Right ventricle myocardium inferior (tissue), 1 donor: ENCODE data around the gene CIDEA. TPM values are rescaled to one million over a fixed set of nuclear protein-coding genes. Genes with fewer than 3 reads are reported as not detected.

Experiments used
- ATAC-seq: fragments of 200-7000 bp; cut with Tn5 transposase; one replicate; pipeline ENCODE4 v1.9.1; 2020; ENCODE audit warnings: mild to moderate bottlenecking, moderate library complexity
- DNase-seq: peaks from one replicate; pipeline ENCODE4 v3.0.0; 2021; ENCODE audit errors: missing footprints
- intact Hi-C: fragments of 100-400 bp; cut with DNase I; formaldehyde crosslinking; loops from one replicate; pipeline ENCODE4 v1.11.0; 2022
- total RNA-seq: library from RNA; stranded (reverse); fragmentation: NEBNext Ultra II Directional; extraction: Animal tissue kit (Norgen Biotek cat#: 25700); gene quantifications from one replicate; pipeline ENCODE4 v1.2.1, GENCODE V29; 2021
- donor health status: DM: no; HTN: yes; CAD: no; lungs with severe emphysema.

Gene CIDEA
- total RNA-seq, 1 donor from 2014 or later, result 1.7 TPM

DNA sequence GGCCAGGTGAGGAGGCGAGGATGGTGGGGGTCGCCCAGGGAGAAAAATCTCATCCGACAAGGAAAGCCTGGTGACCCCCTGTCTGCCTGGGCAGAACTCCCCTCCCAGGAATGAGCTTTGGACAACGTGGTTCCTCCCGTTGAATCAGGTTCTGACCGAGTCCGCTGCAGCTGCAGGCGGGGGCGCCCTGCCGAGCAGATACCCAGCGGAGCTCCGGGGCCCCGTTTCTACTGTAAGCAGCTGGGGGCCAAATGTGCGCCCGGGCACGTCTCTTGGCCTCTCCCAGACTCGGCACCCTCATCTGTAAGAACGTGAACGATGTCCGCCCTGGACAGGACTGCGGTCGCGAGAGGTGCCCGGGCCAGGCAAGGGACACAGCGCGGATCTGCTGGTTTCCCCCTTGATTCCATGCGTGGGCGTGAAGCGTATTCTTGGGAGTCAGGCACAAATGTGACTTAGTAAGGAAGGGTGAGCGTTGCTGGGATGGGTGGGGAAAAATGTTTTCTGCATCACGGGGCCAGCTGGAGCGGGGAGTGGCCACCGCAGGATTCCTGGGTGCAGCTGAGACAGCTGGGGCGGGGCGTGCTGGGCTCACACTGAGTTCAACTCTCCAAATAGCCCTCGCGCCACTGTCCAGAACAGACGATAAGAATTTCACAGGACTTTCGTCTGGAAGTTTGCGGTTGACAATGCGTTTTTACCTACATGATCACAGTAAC lies 33.7 kb downstream of the CIDEA start:
- intact Hi-C loops, result no loop called here
- ATAC-seq (peak; percentile 92), DNase-seq (peak; percentile 90)

GRCh38 chr18:12288403-12288755 lies 34.2 kb downstream of the CIDEA start:
- DNase-seq (no peak), ATAC-seq (peak; percentile 6)
- intact Hi-C loops, result no loop called here

DNA sequence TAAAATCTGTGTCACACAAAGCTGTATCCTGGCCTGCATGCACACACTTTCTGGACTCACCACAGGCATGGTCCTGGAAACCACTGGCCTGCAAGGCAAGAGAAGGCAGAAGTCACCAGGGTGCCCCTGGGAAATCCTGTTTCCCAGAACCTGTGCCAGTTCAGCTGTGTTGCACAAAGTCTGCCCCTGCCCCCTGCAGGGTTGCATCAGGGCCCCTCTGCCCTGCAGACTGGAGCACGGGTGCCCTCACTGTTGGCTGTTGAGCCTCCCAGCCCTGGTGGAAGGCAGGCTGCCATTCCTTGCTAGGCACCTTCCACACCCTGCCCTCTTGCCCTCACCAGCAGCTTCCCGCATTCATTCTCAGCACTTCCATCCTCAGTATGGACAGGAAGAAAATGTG lies 35.9 kb downstream of the CIDEA start:
- DNase-seq, result no peak
- no peak for ATAC-seq
- intact Hi-C loops, result no loop called here

DNA sequence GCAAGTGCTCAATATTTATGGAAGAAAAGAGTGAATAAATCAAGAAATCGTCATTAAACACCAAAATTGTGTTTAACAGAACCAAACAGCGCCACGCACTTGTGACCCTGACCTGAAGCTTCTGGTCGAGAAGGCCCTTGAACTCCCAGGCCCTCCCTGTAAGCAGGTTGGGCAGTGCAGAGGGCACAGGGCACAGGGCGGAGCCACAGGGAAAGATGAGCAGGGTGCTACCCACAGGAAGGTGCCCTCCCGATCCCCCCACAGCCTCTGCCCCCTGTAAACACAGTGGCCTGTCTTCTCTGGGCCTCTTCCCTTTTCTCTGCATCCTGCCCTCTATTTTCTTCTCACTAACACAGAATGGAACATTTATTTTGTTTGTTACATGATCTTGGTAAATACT lies 37.0 kb downstream of the CIDEA start:
- intact Hi-C loops, result no loop called here
- DNase-seq (no peak), ATAC-seq (no peak)

DNA sequence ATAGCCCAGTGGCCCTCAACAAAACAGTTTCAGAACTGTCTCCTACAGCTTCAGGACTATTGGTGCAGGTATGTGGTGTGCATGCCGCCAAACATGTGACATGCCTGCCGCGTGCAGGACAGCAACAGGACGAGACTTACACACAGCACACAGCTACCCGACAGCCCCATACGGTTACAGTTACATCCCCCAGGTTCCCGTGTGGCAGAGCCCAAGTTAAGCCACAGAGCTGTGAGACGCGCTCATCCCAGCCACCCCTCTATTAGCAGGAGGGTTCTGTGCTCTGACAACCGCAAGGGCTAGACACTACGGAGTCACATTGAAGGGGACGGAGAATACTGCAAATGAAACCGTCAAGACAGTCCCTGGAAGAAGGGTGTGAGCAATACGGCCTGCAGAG lies 37.5 kb downstream of the CIDEA start:
- ATAC-seq, result no peak
- no peak for DNase-seq
- intact Hi-C loops, result no loop called here

DNA sequence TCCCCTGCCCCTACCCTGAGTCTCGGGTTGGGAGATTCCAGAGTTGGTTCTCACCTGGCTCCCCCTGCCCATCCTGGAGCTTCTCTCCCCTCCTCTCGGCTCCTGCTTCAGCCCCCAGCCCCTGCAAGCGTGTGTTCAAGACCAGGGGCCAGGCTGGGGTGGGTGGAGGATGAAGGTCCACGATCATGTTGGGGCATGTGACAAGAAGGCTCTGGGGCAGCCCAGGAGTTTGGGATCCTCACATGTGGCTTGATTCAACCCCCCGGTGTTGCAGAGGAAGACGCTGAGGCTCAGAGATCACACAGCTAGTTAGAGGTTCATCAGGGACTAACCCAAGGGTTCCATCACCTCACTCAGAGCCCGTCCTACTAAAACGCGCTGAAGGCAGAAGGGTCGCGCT lies 39.7 kb downstream of the CIDEA start:
- no peak for ATAC-seq
- intact Hi-C loops, result no loop called here
- peak; percentile 53 for DNase-seq

DNA sequence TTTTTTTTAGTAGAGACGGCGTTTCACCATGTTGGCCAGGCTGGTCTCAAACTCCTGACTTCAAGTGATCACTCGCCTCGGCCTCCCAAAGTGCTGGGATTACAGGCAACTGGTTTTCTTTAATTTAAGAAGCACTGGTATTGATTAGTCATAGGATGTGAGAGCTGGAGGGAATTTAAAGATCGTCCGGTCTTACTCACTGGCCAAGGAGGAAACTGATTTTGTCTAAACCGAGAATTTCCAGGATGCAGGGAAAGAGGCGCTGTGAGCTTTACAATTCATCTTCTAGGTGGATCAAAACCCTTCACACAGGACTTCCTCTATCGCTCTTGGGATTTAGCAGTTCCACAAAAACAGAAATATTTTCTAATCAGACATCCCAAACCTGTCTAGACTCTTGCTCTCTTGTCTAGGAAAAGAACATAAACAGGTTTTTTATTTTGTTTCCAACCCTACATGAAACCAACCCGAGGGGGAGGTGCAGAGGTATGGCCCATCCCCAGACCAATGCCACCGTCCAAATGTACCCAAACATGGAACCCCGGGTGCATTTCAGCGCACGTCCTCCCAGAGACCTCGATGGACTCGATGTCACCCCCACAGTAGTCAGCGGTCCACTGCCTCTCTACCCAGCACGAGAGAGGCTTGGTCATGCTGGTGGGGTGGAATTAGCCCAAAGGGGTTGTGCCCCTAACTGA lies 41.4 kb downstream of the CIDEA start:
- DNase-seq (peak; percentile 52), ATAC-seq (peak; percentile 16)
- intact Hi-C loops, result no loop called here

DNA sequence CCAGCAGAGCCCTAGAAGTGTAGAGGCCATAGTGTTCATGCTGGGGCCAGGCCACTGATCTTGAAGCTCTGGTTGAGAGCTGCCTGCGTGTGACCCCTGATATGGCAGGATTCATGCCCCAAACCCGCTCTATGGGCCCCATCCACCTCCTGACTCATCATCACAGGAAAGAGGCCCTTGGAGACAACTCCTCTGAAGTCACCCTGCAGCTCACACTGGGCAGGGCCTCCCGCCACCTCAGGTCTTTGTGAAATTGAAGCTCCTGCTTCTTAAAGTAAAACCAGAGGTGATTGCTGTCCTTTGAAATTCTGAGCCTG lies 41.9 kb downstream of the CIDEA start:
- DNase-seq (no peak), ATAC-seq (peak; percentile 5)
- intact Hi-C loops, result no loop called here

DNA sequence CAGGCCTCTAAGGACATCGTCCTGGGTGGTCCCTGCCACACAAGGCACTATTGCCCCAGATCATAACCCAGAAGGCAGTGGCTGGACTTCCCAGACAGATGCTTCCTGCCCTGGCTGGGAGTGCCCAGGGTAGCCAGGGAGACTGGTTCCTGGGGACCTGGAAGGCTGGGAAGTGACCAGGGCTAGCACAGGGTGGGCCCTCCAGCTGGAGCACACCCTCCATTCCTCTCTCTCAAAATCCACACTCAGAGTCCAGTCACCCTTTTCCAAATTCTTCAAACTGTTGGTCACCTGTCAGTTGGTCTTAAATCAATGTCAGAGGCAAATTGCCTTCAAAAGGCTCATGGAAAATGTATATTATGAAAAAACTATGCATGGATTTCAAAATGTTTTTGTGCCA lies 42.3 kb downstream of the CIDEA start:
- intact Hi-C loops, result no loop called here
- ATAC-seq (no peak), DNase-seq (no peak)

GRCh38 chr18:12299862-12300261 lies 45.7 kb downstream of the CIDEA start:
- DNase-seq (no peak), ATAC-seq (no peak)
- intact Hi-C loops, result no loop called here

GRCh38 chr18:12301263-12302005 lies 47.3 kb downstream of the CIDEA start:
- ATAC-seq, result no peak
- intact Hi-C loops, result no loop called here
- DNase-seq, result no peak

DNA sequence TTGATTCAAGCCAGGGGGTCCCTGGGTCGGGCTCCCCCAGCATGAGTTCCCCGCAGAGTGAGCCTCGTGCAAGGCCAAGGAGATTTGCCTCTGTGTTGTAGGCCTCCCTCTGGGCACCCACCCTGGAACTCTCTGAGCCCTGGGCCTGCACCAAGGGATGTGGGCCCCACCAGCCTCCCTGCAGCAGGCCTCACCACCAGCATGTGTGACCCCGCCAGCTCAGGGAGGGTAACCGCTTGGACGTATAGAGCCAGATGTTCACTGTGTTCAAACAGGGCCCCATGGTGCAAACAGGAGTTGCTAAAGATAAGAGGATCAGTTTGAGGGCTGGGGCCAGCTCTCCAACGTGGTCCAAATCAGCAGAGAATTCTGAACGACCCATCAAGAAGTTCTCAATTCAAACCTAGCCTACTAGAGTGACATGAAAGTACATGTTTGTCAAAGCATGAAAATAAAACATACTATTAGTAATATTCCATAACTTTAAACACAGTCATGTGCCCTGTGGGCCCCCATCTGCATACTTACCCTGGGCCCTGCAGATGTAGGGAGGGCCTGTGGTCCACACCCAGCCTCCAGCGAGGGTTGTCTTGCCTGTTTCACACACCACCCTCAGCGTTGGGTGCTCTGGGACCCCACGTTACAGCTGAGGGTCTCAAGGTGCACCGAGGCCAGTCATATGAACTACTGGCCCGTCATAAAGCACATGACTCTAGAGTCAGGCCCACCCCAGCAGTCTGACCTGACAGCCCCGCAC lies 48.4 kb downstream of the CIDEA start:
- DNase-seq, result no peak
- intact Hi-C loops, result no loop called here
- ATAC-seq, result no peak

DNA sequence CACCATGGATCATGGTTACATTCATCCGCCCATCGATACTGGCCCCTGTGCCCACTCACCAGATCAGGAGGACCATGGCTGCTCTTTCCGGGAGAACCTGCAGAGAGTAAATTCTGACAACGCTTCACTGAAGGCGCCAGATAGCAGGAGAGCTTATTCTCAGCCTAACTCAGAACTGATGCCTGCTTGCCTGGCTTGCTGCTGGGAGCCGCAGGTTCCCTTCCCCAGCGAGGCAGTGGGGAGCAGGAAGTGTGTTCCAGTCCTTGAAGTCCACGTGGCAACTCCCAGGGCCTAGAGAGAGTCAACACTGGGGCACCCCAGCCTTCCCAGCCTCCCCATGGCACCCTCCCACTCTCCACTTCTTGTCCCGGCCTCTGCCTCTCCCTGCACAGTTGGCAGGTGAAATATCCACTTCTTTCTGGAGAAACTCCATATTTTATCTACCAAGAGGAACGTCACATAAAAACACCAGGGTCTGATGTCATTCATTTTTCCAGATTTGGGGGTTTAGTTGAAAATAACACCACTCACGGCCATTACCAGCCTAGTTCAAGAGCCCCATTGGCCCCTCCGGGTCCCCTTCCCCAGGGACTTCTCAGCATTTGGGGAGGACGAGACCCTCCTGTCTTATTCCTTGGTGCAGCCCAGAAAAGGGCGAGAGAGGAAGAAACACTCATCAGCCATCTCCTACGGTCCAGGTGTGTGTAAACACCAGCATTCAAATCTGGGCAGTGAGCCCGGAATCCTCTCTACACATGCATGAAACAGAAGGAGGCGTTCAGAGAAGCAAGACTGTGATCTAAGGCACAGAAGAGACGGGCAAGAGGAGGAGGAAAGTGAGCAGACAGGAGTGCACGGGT lies 50.4 kb downstream of the CIDEA start:
- ATAC-seq (no peak), DNase-seq (no peak)
- intact Hi-C loops, result loop anchor here (5.0 kb wide), 1 partner anchor 32 kb away; no protein-coding TSS in a partner anchor

DNA sequence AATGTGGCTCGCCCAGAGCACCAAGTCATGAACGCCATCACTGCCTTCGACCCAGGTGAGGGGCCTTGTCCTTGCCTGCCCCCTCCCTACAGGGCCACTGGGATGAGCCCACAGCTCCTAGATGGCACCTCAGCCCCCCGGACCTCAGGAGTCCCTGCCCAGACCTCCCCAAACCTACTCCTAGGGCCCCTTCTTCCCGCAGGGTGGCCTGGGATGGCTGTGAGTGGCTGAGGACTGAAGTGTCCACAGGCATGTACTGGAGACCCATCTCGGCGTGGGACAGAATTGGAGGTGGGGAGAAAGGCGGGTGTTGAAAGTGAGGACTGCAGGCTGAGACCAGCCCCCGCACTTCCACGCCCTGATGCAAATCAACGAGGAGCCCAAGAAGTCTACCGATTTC lies 51.0 kb downstream of the CIDEA start:
- intact Hi-C loops, result loop anchor here (5.0 kb wide), 1 partner anchor 33 kb away; no protein-coding TSS in a partner anchor
- ATAC-seq (no peak), DNase-seq (no peak)

DNA sequence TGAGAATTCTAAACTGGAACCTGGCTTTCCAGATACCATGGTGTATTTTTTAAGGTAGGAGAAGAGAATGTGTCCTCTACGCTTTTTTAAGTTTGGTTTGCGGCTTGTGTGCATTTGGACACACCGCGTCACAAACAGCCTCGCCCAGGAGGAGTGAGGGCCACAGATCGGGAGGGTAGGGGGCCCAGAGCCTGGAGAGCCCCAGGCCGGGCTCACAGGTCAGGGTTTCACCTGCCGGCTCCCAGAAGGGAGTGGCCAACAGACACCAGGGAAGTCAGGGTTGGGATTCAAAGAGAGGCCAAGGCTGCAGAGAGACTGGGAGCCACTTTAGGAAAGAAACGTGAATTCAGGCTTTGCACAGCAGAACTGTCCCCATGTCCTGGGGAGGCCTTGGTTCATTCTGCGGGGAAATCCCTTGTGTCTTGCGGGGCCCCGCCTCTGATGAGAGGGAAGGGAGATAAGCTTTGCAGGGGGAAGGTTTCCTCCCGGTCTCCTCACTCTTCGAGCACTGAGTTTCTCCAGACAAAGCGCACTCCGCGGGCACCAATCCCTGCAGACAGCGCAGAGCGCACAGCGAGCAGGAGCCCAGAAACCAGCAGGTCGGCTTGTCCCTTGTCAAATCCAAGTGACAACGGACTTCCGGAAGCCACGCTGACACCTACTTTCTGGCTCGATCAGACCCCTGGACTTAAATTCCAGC lies 51.9 kb downstream of the CIDEA start:
- ATAC-seq (no peak), DNase-seq (no peak)
- intact Hi-C loops, result loop anchor here (5.0 kb wide), 1 partner anchor 34 kb away; no protein-coding TSS in a partner anchor

- ATAC-seq (peak; percentile 47), DNase-seq (no peak)
- intact Hi-C loops, result loop anchor here (5.0 kb wide), 1 partner anchor 35 kb away; no protein-coding TSS in a partner anchor
These were observed 52.9 kb downstream of the CIDEA start for GRCh38 chr18:12306752-12307700.
